GM21723 (cell line): Measurements from ENCODE around the gene CYBB.
"Not testable (repeated sequence)": the region's sequence is repeated elsewhere in the genome, so short reads cannot be mapped to it uniquely, and the experiment has no call there.

Source experiments
- ATAC-seq: cut with Tn5 transposase; IDR thresholded peaks from one replicate; pipeline ENCODE4 v1.9.1; 2021; ENCODE audit warnings: mild to moderate bottlenecking, moderate library complexity; ENCODE audit not compliant: unreplicated experiment

CYBB gene

GRCh38 chrX:37779857-37780256, at the start of gene CYBB:
Gene CYBB, plus strand, starts transcription at chrX:37780059. Its CDS starts 19 bp downstream, at chrX:37780078.
- ATAC-seq = peak; percentile 28

GRCh38 chrX:37745354-37745753, 34.5 kb upstream of the CYBB start:
- peak; percentile 63 for ATAC-seq

GRCh38 chrX:37745835-37746217, 34.0 kb upstream of the CYBB start:
- peak; percentile 39 for ATAC-seq

- ATAC-seq = peak; percentile 93
Measured at GRCh38 chrX:37746218-37746941, 33.5 kb upstream of the CYBB start.

- ATAC-seq = no peak
Measured at GRCh38 chrX:37746951-37747350, 32.9 kb upstream of the CYBB start.

GRCh38 chrX:37752281-37752680, 27.6 kb upstream of the CYBB start:
- no peak for ATAC-seq

- ATAC-seq = no peak
Measured at GRCh38 chrX:37752936-37753335, 26.9 kb upstream of the CYBB start.

GRCh38 chrX:37753384-37753783, 26.5 kb upstream of the CYBB start:
- ATAC-seq = no peak

- peak; percentile 12 for ATAC-seq
Measured at GRCh38 chrX:37754516-37754915, 25.3 kb upstream of the CYBB start.

- peak; percentile 92 for ATAC-seq
Measured at GRCh38 chrX:37755025-37755424, 24.8 kb upstream of the CYBB start.

- no peak for ATAC-seq
Measured at GRCh38 chrX:37757082-37757481, 22.8 kb upstream of the CYBB start.

- ATAC-seq = no peak
Measured at GRCh38 chrX:37759351-37759750, 20.5 kb upstream of the CYBB start.

- no peak for ATAC-seq
Measured at GRCh38 chrX:37759878-37760418, 19.9 kb upstream of the CYBB start.

GRCh38 chrX:37763400-37763799, 16.5 kb upstream of the CYBB start:
- no peak for ATAC-seq

GRCh38 chrX:37765507-37765906, 14.4 kb upstream of the CYBB start:
- ATAC-seq = no peak

GRCh38 chrX:37767430-37767829, 12.4 kb upstream of the CYBB start:
- no peak for ATAC-seq

GRCh38 chrX:37768866-37769265, 11.0 kb upstream of the CYBB start:
- not testable (repeated sequence) for ATAC-seq

GRCh38 chrX:37776283-37776986, 3.4 kb upstream of the CYBB start:
- peak; percentile 66 for ATAC-seq

- peak; percentile 39 for ATAC-seq
Measured at GRCh38 chrX:37776987-37777325, 2.9 kb upstream of the CYBB start.

- no peak for ATAC-seq
Measured at GRCh38 chrX:37781081-37781480, 1.2 kb downstream of the CYBB start.

- no peak for ATAC-seq
Measured at GRCh38 chrX:37781814-37782213, 2.0 kb downstream of the CYBB start.

GRCh38 chrX:37782359-37782758, 2.5 kb downstream of the CYBB start:
- ATAC-seq = no peak
